K562 (cell line): ENCODE results near the gene PIK3AP1.

Source experiments
- CTCF ChIP-seq, 3 experiments: IDR thresholded peaks in 2 of 3; conservative IDR thresholded peaks in 1 of 3; 2 replicates each; pipeline ENCODE4 v1.5.1; 2011 to 2012; ENCODE audit warnings: low read length in 3 of 3, mild to moderate bottlenecking in 3 of 3, control low read depth in 2 of 3, improper control_type of control experiment in 1 of 3, inconsistent platforms in 1 of 3, low read depth in 1 of 3, mixed read lengths in 1 of 3, moderate library complexity in 1 of 3; ENCODE audit not compliant: insufficient read depth in 2 of 3
- FOXA1 ChIP-seq: fragments of 450-650 bp; IDR thresholded peaks from 2 replicates; pipeline ENCODE4 v1.6.1; 2016; ENCODE audit warnings: mild to moderate bottlenecking, borderline replicate concordance
- LEF1 ChIP-seq: fragments of 450-650 bp; IDR thresholded peaks from 2 replicates; pipeline ENCODE4 v1.6.1; 2016; ENCODE audit warnings: mild to moderate bottlenecking
- NCOA2 ChIP-seq, 2 experiments: fragments of 450-650 bp; IDR thresholded peaks; 2 replicates each; pipeline ENCODE4 v1.6.1; 2018; ENCODE audit warnings: mild to moderate bottlenecking in 2 of 2, moderate library complexity in 1 of 2; ENCODE audit not compliant: partially characterized antibody in 2 of 2
- RCOR1 ChIP-seq, 2 experiments: IDR thresholded peaks; 2 replicates each; pipeline ENCODE4 v1.6.1; 2012; ENCODE audit warnings: low read depth in 2 of 2, low read length in 2 of 2, borderline replicate concordance in 1 of 2, improper control_type of control experiment in 1 of 2
- SMAD1 ChIP-seq: fragments of 150-350 bp; IDR thresholded peaks from 2 replicates; pipeline ENCODE4 v1.6.1; 2014; ENCODE audit warnings: low read length, low read depth; ENCODE audit not compliant: partially characterized antibody
- TCF7L2 ChIP-seq: fragments of 150-350 bp; IDR thresholded peaks from 2 replicates; pipeline ENCODE4 v1.6.1; 2016; ENCODE audit warnings: low read depth, mild to moderate bottlenecking, low read length, moderate library complexity
- U2AF1 ChIP-seq: fragments of 200-400 bp; formaldehyde crosslinking; optimal IDR thresholded peaks from 2 replicates; pipeline ENCODE3; 2017; ENCODE audit warnings: mild to moderate bottlenecking, low read depth, low read length, moderate library complexity
- XRCC3 ChIP-seq: fragments of 450-650 bp; IDR thresholded peaks from 2 replicates; pipeline ENCODE4 v1.6.1; 2017; ENCODE audit warnings: mild to moderate bottlenecking, moderate library complexity
- ZNF274 ChIP-seq: IDR thresholded peaks from 2 replicates; pipeline ENCODE4 v1.6.1; 2011; ENCODE audit warnings: low read depth, mild to moderate bottlenecking, low read length, moderate library complexity, borderline replicate concordance
- ZNF407 ChIP-seq: fragments of 450-650 bp; IDR thresholded peaks from 2 replicates; pipeline ENCODE4 v1.6.1; 2016; ENCODE audit warnings: low read depth
- TF ChIP-seq, protein P1 (sequence below), 2 experiments: IDR thresholded peaks in 1 of 2; conservative IDR thresholded peaks in 1 of 2; 2 replicates each; pipeline ENCODE4 v1.6.1; 2016; ENCODE audit warnings: low read depth in 2 of 2, mild to moderate bottlenecking in 1 of 2, missing compliant biosample characterization in 1 of 2, missing genetic modification characterization in 1 of 2, moderate library complexity in 1 of 2

DNA sequence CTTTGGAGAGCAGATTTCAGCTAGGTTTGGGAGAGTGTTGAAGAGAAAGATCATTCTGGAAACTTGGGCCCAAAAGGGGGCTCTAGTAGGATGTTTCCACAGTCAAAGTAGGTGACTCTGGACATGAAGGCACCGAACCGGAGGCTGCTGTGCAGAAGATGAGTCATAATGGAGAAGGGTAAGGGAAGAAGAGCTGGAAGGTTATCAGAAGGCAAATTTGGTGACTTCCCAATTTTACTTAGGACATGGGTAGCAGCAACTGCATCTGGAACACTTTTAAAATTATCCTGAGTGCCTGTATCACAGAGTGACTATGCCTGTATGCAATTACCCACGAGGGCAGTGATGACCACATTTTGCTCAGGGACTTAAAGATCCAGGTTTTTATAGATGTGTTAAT lies 38.8 kb downstream of the PIK3AP1 start:
- TF ChIP-seq CTCF (IDR thresholded peaks at IDR 0.05 in 2 of 3, conservative IDR thresholded peaks at IDR 0.05 in 1 of 3; ENCODE audit: insufficient read depth in 2 of 3, low read depth in 1 of 3, low read length in 3 of 3) (no peak), FOXA1 (no peak), LEF1 (no peak), U2AF1 (no peak), RCOR1 (IDR thresholded peaks at IDR 0.05; ENCODE audit: borderline replicate concordance in 1 of 2, low read depth in 2 of 2, low read length in 2 of 2) (no peak), SMAD1 (no peak), ZNF407 (no peak), NCOA2 (IDR thresholded peaks at IDR 0.05; ENCODE audit: partially characterized antibody in 2 of 2) (no peak), ZNF274 (no peak), TCF7L2 (no peak), XRCC3 (no peak)
- TF ChIP-seq, protein P1, sequence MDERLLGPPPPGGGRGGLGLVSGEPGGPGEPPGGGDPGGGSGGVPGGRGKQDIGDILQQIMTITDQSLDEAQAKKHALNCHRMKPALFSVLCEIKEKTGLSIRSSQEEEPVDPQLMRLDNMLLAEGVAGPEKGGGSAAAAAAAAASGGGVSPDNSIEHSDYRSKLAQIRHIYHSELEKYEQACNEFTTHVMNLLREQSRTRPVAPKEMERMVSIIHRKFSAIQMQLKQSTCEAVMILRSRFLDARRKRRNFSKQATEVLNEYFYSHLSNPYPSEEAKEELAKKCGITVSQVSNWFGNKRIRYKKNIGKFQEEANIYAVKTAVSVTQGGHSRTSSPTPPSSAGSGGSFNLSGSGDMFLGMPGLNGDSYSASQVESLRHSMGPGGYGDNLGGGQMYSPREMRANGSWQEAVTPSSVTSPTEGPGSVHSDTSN (CRISPR knock-in tag; IDR thresholded peaks at IDR 0.05; ENCODE audit: low read depth), result no peak
- TF ChIP-seq, protein P1 (tag; conservative IDR thresholded peaks at IDR 0.05; ENCODE audit: low read depth), result no peak
